Ramos (cell line): ENCODE results near the gene SPIRE2.
"Not testable (repeated sequence)": the region's sequence is repeated elsewhere in the genome, so short reads cannot be mapped to it uniquely, and the experiment has no call there.

Source experiments
- in situ Hi-C: fragments of 300-500 bp; cut with MboI; formaldehyde crosslinking; loops from one replicate; pipeline ENCODE4 v1.14.3; 2022; ENCODE audit warnings: low sequenced_read_pairs; ENCODE audit not compliant: unreplicated experiment

Gene SPIRE2

GRCh38 chr16:89806589-89807193 lies 21.6 kb upstream of the SPIRE2 start:
- in situ Hi-C loops = not testable (repeated sequence)

DNA sequence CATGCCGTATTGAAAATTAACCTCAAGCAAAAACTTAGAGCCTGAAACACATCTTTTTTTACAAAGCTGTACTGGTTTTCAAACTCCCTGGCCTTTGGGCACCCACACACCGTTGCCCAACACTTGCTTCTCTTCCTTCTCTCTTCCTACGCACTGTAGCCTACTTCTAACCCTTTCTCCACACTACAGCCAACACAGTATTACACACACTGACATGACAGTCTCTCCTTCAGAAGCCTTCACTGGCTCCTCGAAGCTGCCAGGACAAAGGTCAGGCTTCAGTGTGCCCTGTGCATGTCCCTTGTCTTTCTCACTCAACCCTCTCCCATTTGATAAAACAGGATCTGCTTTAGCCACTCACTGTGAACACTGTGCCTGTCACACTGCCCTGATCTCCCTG lies 19.8 kb upstream of the SPIRE2 start:
- in situ Hi-C loops = no loop called here

DNA sequence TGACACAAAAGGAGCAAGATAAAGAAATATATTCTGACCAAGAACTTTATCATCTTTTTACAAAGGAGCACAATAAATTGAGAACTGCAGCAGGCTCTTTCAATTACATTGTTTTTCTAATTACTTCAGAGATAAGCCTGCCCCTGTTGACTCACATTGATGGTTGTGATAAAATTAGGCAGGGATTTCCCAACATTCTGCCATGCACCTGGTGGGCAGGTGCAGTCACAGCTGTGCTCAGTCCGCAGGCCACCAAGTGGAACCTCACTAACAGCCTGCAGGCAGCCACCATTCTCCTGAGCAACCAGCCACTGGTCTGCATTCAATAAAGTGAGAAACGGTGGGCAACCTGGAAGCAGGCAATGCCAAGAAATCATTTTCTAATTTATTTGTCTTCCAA lies 17.0 kb upstream of the SPIRE2 start:
- in situ Hi-C loops = no loop called here

- in situ Hi-C loops = no loop called here
Observed at GRCh38 chr16:89815639-89816348, 12.5 kb upstream of the SPIRE2 start.

DNA sequence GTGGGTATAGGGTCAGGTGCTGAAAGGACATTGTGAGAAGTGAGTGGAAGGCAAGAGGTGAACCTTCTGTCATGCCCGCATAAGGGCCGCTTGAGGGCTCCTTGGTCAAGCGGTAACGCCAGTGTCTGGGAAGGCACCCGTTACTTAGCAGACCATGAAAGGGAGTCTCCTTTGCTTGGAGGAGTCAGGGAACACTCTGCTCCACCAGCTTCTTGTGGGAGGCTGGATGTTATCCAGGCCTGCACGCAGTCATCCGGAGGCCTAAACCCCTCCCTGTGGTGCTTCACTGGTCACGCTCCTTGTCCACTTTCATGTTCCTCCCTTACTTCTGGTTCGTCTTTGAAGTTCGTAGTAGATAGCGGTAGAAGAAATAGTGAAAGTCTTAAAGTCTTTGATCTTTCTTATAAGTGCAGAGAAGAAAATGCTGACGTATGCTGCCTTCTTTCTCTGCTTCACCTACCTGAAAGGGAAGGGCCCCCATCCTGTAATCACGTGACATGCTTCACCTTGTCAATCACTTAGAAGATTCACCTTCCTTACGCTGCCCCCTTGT lies 9.3 kb upstream of the SPIRE2 start:
- in situ Hi-C loops = not testable (repeated sequence)

DNA sequence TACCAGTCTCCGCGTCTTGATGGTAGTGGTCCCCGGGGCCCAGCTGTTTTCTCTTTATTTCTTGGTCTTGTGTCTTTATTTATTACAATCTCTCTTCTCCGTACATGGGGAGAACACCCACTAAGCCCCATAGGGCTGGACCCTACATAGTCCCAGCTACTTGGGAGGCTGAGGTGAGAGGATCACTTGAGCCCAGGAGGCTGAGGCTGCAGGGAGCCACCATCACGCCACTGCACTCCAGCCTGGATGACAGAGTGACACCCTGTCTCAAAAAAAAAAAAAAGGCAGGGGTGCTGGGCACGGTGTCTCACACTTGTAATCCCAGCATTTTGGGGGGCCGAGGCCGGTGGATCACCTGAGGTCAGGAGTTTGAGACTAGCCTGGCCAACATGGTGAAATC lies 8.8 kb upstream of the SPIRE2 start:
- in situ Hi-C loops = not testable (repeated sequence)

GRCh38 chr16:89821438-89822187 lies 6.7 kb upstream of the SPIRE2 start:
- in situ Hi-C loops = no loop called here

- in situ Hi-C loops = no loop called here
Observed at GRCh38 chr16:89822188-89823086, 5.8 kb upstream of the SPIRE2 start.

GRCh38 chr16:89823087-89823823 lies 5.0 kb upstream of the SPIRE2 start:
- in situ Hi-C loops = no loop called here

DNA sequence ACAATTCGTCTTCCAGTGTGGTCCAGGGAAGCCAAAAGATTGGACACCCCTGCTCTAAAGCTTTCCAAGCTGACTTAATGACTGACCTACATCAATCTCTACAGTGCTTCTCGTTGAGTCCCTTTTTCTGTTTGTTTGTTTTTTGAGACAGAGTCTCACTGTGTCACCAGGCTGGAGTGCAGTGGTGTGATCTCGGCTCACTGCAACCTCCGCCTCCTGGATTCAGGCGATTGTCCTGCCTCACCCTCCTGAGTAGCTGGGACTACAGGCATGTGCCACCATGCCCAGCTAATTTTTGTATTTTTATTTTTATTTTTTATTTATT lies 4.5 kb upstream of the SPIRE2 start:
- in situ Hi-C loops = not testable (repeated sequence)

DNA sequence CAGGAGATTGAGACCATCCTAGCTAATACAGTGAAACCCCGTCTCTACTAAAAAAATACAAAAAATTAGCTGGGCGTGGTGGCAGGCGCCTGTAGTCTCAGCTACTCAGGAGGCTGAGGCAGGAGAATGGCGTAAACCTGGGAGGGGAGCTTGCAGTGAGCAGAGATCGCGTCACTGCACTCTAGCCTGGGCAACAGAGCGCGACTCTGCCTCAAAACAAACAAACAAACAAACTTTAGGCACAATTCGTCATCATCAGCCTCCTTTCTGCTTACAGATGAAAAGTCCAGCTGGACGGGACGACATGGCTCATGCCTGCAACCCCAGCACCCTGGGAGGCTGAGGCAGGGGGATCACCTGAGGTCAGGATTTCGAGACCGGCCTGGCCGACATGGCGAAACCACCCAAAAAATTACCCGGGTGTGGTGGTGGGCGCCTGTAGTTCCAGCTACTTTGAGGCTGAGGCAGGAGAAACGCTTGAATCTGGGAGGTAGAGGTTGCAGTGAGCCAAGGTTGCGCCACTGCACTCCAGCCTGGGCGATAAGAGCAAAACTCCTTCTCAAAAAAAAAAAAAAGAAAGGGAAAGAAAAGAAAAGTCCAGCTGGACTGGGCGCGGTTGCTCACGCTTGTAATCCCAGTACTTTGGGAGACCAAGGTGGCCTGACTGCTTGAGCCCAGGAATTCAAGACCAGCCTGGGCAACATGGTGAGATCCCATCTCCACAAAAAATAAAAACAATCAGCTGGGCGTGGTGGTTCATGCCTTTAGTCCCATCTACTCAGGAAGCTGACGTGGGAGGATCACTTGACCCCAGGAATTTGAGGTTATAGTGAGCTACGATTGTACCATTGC lies 1.5 kb upstream of the SPIRE2 start:
- in situ Hi-C loops = no loop called here

- in situ Hi-C loops = no loop called here
Observed at GRCh38 chr16:89827383-89828198, 684 bp upstream of the SPIRE2 start.

DNA sequence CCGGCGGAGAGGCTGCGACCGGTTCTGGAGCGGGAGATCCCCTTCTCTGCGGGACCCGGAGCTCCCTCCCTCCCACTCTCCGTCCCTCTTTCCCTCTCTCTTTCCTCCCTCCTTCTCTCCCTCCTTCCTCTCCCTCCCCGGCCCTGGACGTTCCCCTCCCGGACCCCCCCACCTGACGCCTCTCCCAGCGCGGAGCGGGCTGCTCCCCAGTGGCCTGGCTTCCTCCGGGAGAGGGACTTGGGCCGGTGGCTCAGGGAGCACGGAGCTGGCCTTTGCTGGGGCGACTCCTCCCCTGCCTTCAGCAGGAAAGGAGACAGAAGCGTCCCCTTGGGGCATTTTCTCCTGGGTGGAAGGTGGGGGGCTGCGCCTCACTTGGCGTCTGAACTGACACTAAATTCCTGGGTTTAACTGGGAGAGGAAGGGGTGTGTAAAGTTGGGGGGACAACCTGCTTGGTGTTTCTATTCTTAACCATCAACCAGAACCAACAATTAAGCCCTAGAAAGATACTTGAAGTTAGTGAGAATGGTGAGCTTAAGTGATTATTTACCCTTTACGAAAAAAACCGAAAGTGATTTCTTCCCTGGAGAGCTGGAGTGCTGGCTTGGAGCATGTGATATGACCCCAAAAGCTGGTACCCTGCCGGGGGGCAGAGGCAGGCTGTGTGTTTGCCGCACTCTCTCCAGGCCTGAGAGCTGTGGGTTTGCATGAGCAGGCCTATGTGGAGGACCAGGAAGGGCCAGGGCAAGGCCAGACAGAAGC lies 775 bp downstream of the SPIRE2 start:
- in situ Hi-C loops = no loop called here

- in situ Hi-C loops = no loop called here
Observed at GRCh38 chr16:89829630-89830437, 1.6 kb downstream of the SPIRE2 start.

- in situ Hi-C loops = no loop called here
Observed at GRCh38 chr16:89831810-89832328, 3.6 kb downstream of the SPIRE2 start.

DNA sequence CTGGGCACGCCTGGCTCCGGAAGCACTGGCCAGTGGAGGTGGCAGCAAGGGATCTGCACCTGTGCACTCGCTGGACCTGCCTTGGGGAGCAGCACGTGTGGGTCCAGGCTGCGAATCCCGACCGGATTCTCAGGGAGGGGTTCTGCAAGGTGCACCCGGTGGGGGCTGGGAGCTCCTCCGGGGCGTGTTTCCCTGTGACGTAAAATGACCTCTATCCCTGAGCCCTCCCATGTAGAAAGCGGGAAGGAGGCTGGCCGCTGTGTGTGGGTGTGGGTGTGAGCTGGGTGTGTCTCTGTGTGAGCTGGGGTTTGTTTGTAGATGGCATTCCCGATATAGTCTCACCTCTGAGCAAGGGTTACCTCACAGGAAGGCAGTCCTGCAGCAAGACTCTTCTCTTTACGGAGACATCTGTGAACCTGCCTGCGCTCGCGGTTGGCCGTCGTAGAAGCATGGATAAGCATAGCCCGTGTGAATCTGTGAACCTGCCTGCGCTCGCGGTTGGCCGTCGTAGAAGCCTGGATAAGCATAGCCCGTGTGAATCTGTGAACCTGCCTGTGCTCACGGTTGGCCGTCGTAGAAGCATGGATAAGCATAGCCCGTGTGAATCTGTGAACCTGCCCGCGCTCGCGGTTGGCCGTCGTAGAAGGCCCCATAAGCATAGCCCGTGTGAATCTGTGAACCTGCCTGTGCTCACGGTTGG lies 5.5 kb downstream of the SPIRE2 start:
- in situ Hi-C loops = not testable (repeated sequence)
